GM21381 (cell line): ENCODE data around the gene LYAR.
A peak's percentile ranks its signal among the peaks of the same experiment; 100 is the strongest.
"Not testable (repeated sequence)": the region's sequence is repeated elsewhere in the genome, so short reads cannot be mapped to it uniquely, and the experiment has no call there.

Source experiments
- ATAC-seq: cut with Tn5 transposase; IDR thresholded peaks from one replicate; pipeline ENCODE4 v1.9.1; 2021; ENCODE audit warnings: mild to moderate bottlenecking, moderate library complexity; ENCODE audit not compliant: unreplicated experiment

The LYAR gene

GRCh38 chr4:4269331-4269731 lies 20.6 kb downstream of the LYAR start:
- no peak for ATAC-seq

- no peak for ATAC-seq
These were observed 21.2 kb downstream of the LYAR start for GRCh38 chr4:4268776-4269175.

GRCh38 chr4:4267981-4268380 lies 22.0 kb downstream of the LYAR start:
- no peak for ATAC-seq

- ATAC-seq, result no peak
These were observed 29.7 kb downstream of the LYAR start for GRCh38 chr4:4260185-4260751.

- ATAC-seq, result no peak
These were observed 30.4 kb downstream of the LYAR start for GRCh38 chr4:4259484-4260100.

GRCh38 chr4:4257705-4258104 lies 32.2 kb downstream of the LYAR start:
- not testable (repeated sequence) for ATAC-seq

- no peak for ATAC-seq
These were observed 33.2 kb downstream of the LYAR start for GRCh38 chr4:4256799-4257198.

GRCh38 chr4:4254666-4255065 lies 35.3 kb downstream of the LYAR start:
- ATAC-seq, result no peak

- ATAC-seq, result no peak
These were observed 35.8 kb downstream of the LYAR start for GRCh38 chr4:4254199-4254598.

GRCh38 chr4:4249866-4250265 lies 40.1 kb downstream of the LYAR start:
- ATAC-seq, result no peak

GRCh38 chr4:4249342-4249741 lies 40.6 kb downstream of the LYAR start:
- not testable (repeated sequence) for ATAC-seq

GRCh38 chr4:4248885-4249203 lies 41.1 kb downstream of the LYAR start:
- ATAC-seq, result no peak

GRCh38 chr4:4248029-4248884 lies 41.7 kb downstream of the LYAR start, which contains the start of gene TMEM128:
TSS of gene TMEM128 (minus strand) at chr4:4248223. CDS start at chr4:4248202, 21 bp downstream.
- ATAC-seq, result peak; percentile 98

- ATAC-seq, result peak; percentile 4
These were observed 42.3 kb downstream of the LYAR start for GRCh38 chr4:4247696-4248028.

GRCh38 chr4:4245172-4245571 lies 44.8 kb downstream of the LYAR start:
- ATAC-seq, result no peak

- ATAC-seq, result not testable (repeated sequence)
These were observed 50.4 kb downstream of the LYAR start for GRCh38 chr4:4239551-4239950.

GRCh38 chr4:4233610-4234009 lies 56.3 kb downstream of the LYAR start:
- no peak for ATAC-seq

- ATAC-seq, result no peak
These were observed 61.6 kb downstream of the LYAR start for GRCh38 chr4:4228356-4228668.

- no peak for ATAC-seq
These were observed 62.2 kb downstream of the LYAR start for GRCh38 chr4:4227510-4228355.

GRCh38 chr4:4226606-4227438 lies 63.1 kb downstream of the LYAR start, which contains the start of gene OTOP1:
TSS of gene OTOP1 (minus strand) at chr4:4226929. CDS start at chr4:4226864, 65 bp downstream.
- no peak for ATAC-seq
